ENCODE measurements around the gene ANKRD42.

The ANKRD42 gene

GRCh38 chr11:83280256-83280655 is 86.7 kb downstream of the ANKRD42 start:
- in situ Hi-C loops (cut with MboI; ENCODE audit: low pct_unique_long_range_greater_than_20kb, low sequenced_read_pairs): loop anchor here (25.0 kb wide), 1 partner anchor 532 kb away; no protein-coding TSS in a partner anchor

GRCh38 chr11:83282084-83282716 is 88.7 kb downstream of the ANKRD42 start:
- no peak for DNase-seq
- in situ Hi-C loops (cut with MboI; ENCODE audit: low pct_unique_long_range_greater_than_20kb, low sequenced_read_pairs): loop anchor here (25.0 kb wide), 1 partner anchor 530 kb away; no protein-coding TSS in a partner anchor

More at GRCh38 chr11:83280256-83280655, 86.7 kb downstream of the ANKRD42 start:
- no peak for DNase-seq

DNA sequence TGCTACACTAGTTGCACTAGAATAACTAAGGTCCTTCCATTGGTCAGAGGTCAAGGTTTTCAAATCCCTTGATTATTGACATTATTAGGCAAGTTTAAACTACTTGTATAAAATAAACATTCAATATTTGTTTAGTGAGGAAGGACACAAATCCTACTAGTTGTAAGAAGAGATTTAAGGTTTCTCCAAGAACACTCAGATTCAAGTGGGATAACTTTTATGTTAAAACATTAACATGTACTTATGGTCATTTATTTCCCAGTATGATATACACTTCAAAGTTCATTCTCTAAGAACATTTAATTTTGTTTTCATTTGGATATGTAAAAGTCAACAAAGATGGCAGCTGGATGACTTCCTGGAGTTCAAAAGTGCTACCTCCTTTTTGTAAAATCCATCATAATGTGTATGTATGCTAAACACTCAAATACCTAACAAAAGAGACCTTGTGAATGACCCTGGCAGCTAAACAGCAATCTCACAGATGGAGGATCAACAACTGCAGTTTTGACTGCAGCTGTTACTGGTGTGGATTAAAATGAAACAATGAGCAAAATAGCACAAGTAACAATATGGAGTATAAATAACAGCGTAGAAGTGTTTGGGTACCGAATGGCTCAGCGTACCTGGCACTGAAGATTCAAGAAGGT is 91.1 kb downstream of the ANKRD42 start:
- DNase-seq: peak; percentile 14
- in situ Hi-C loops (cut with MboI; ENCODE audit: low pct_unique_long_range_greater_than_20kb, low sequenced_read_pairs): loop anchor here (25.0 kb wide), 1 partner anchor 528 kb away; no protein-coding TSS in a partner anchor

GRCh38 chr11:83285151-83285770 is 91.7 kb downstream of the ANKRD42 start:
- DNase-seq: no peak
- in situ Hi-C loops (cut with MboI; ENCODE audit: low pct_unique_long_range_greater_than_20kb, low sequenced_read_pairs): loop anchor here (25.0 kb wide), 1 partner anchor 527 kb away; no protein-coding TSS in a partner anchor

DNA sequence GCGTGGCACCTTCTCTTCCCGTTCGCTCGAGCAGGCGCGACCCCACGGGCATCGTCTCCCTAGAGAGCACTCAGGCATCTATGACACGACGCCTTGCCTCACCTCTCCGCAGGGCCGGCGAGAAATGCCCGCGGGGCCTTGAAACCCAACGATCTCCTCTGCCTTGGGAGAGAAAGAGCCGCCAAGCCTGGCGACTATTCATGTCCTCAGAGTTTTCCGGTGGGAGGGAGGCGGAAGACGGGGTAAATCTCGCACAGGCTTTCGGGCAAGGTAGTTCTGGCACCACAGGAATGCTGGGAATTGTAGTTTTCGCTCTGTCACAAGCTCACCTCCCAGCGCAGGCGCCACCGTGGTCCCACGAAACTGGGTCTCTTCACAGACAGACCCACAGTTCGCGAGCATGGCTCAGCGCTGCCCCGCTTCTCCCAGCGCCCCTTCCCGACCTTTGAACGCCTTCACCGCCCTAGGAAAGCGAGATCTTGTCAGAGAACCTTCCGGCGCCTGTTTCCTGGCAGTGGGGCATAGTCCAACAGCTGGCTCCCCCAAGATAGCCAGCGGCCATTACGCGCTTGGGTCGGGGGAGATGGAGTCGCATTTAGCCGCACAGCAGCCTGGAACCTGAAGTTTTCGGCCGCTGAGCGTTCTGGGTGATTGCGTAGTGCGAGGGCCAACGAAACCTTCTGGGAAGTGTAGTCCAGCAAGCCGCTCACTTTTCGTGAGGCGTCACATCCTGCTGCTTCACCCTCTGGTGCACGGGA is 92.4 kb downstream of the ANKRD42 start, which contains the start of gene CCDC90B:
Gene CCDC90B, minus strand, starts transcription at position 597 of the 758 bp plus-strand sequence. Its CDS starts 395 bp downstream, at position 202.
- peak; percentile 98 for DNase-seq
- in situ Hi-C loops (cut with MboI; ENCODE audit: low pct_unique_long_range_greater_than_20kb, low sequenced_read_pairs): loop anchor here (25.0 kb wide), 1 partner anchor 526 kb away; no protein-coding TSS in a partner anchor

- DNase-seq: no peak
- in situ Hi-C loops (cut with MboI; ENCODE audit: low pct_unique_long_range_greater_than_20kb, low sequenced_read_pairs): loop anchor here (25.0 kb wide), 1 partner anchor 525 kb away; no protein-coding TSS in a partner anchor
These were observed 94.1 kb downstream of the ANKRD42 start for GRCh38 chr11:83287631-83288030.

GRCh38 chr11:83292709-83293456 is 99.4 kb downstream of the ANKRD42 start:
- in situ Hi-C loops (cut with MboI; ENCODE audit: low pct_unique_long_range_greater_than_20kb, low sequenced_read_pairs): loop anchor here (25.0 kb wide), 1 partner anchor 519 kb away; no protein-coding TSS in a partner anchor
- DNase-seq: peak; percentile 44

GRCh38 chr11:83293457-83293774 is 99.9 kb downstream of the ANKRD42 start:
- DNase-seq: no peak
- in situ Hi-C loops (cut with MboI; ENCODE audit: low pct_unique_long_range_greater_than_20kb, low sequenced_read_pairs): loop anchor here (25.0 kb wide), 1 partner anchor 519 kb away; no protein-coding TSS in a partner anchor

- in situ Hi-C loops (cut with MboI; ENCODE audit: low pct_unique_long_range_greater_than_20kb, low sequenced_read_pairs): loop anchor here (25.0 kb wide), 1 partner anchor 518 kb away; no protein-coding TSS in a partner anchor
These were observed 100.7 kb downstream of the ANKRD42 start for GRCh38 chr11:83294208-83294607.

More at GRCh38 chr11:83294208-83294607, 100.7 kb downstream of the ANKRD42 start:
- no peak for DNase-seq
